Stimulated activated CD8-positive, alpha-beta memory T cell treated with anti-CD3 and anti-CD28 coated beads, Interleukin-7, amount 100 ng/mL, for 4 hours (primary cell): ENCODE data around the gene ZNF286A.
A peak's percentile ranks its signal among the peaks of the same experiment; 100 is the strongest.
"Not testable (repeated sequence)": the region's sequence is repeated elsewhere in the genome, so short reads cannot be mapped to it uniquely, and the experiment has no call there.

Experiments
- DNase-seq, 2 donors: peaks; one replicate each; pipeline ENCODE4 v3.0.0-alpha.2; 2020; ENCODE audit warnings: low read depth in 2 of 2

Gene ZNF286A

GRCh38 chr17:15699413-15699924 lies at the start of gene ZNF286A:
ZNF286A (plus strand) TSS chr17:15699752; CDS start chr17:15700330, 578 bp downstream.
- DNase-seq, result peak; percentile 91 to 94

- DNase-seq, result no peak
Observed at GRCh38 chr17:15649861-15650421, 49.6 kb upstream of the ZNF286A start.

GRCh38 chr17:15650741-15651582 lies 48.6 kb upstream of the ZNF286A start:
- no peak for DNase-seq

GRCh38 chr17:15651583-15652110 lies 47.9 kb upstream of the ZNF286A start:
- peak in 1 of 2 donors; percentile 2 for DNase-seq

GRCh38 chr17:15652960-15653359 lies 46.6 kb upstream of the ZNF286A start:
- no peak for DNase-seq

GRCh38 chr17:15654401-15654800 lies 45.2 kb upstream of the ZNF286A start:
- DNase-seq, result not testable (repeated sequence)

- no peak for DNase-seq
Observed at GRCh38 chr17:15654886-15655561, 44.5 kb upstream of the ZNF286A start.

- no peak for DNase-seq
Observed at GRCh38 chr17:15657868-15658267, 41.7 kb upstream of the ZNF286A start.

- no peak for DNase-seq
Observed at GRCh38 chr17:15658296-15658695, 41.3 kb upstream of the ZNF286A start.

- no peak for DNase-seq
Observed at GRCh38 chr17:15659236-15659635, 40.3 kb upstream of the ZNF286A start.

- no peak for DNase-seq
Observed at GRCh38 chr17:15659663-15660062, 39.9 kb upstream of the ZNF286A start.

GRCh38 chr17:15660077-15660476 lies 39.5 kb upstream of the ZNF286A start:
- DNase-seq, result no peak

- no peak for DNase-seq
Observed at GRCh38 chr17:15662681-15663080, 36.9 kb upstream of the ZNF286A start.

- DNase-seq, result no peak
Observed at GRCh38 chr17:15663176-15663575, 36.4 kb upstream of the ZNF286A start.

GRCh38 chr17:15663691-15664090 lies 35.9 kb upstream of the ZNF286A start:
- DNase-seq, result no peak

- not testable (repeated sequence) for DNase-seq
Observed at GRCh38 chr17:15669526-15669925, 30.0 kb upstream of the ZNF286A start.

- not testable (repeated sequence) for DNase-seq
Observed at GRCh38 chr17:15674640-15675039, 24.9 kb upstream of the ZNF286A start.

- DNase-seq, result not testable (repeated sequence)
Observed at GRCh38 chr17:15675991-15676390, 23.6 kb upstream of the ZNF286A start.

GRCh38 chr17:15683135-15683534 lies 16.4 kb upstream of the ZNF286A start:
- DNase-seq, result not testable (repeated sequence)

GRCh38 chr17:15683824-15684478 lies 15.6 kb upstream of the ZNF286A start, which contains the start of gene TRIM16:
TRIM16 (minus strand) TSS chr17:15684311; CDS start chr17:15651609, 32,702 bp downstream.
- peak; percentile 62 to 72 for DNase-seq

GRCh38 chr17:15687494-15687893 lies 12.1 kb upstream of the ZNF286A start:
- not testable (repeated sequence) for DNase-seq
